ENCODE results near the gene STK25.
"Not testable (repeated sequence)": the region's sequence is repeated elsewhere in the genome, so short reads cannot be mapped to it uniquely, and the experiment has no call there.

Gene STK25

GRCh38 chr2:241507430-241508239 is 749 bp downstream of the STK25 start:
- no peak for DNase-seq

GRCh38 chr2:241506793-241507429 is 1.5 kb downstream of the STK25 start:
- DNase-seq = no peak

GRCh38 chr2:241506317-241506716 is 2.1 kb downstream of the STK25 start:
- not testable (repeated sequence) for DNase-seq

GRCh38 chr2:241505781-241506201 is 2.6 kb downstream of the STK25 start:
- no peak for DNase-seq

GRCh38 chr2:241505086-241505780 is 3.2 kb downstream of the STK25 start:
- no peak for DNase-seq

GRCh38 chr2:241503776-241504392 is 4.5 kb downstream of the STK25 start:
- no peak for DNase-seq

- no peak for DNase-seq
Measured at GRCh38 chr2:241502281-241502680, 6.1 kb downstream of the STK25 start.

GRCh38 chr2:241501551-241501950 is 6.8 kb downstream of the STK25 start:
- DNase-seq = no peak

GRCh38 chr2:241501099-241501541 is 7.3 kb downstream of the STK25 start:
- DNase-seq = no peak

- no peak for DNase-seq
Measured at GRCh38 chr2:241500431-241500975, 7.9 kb downstream of the STK25 start.

GRCh38 chr2:241500016-241500415 is 8.4 kb downstream of the STK25 start:
- DNase-seq = no peak

- peak; percentile 32 for DNase-seq
Measured at GRCh38 chr2:241499146-241499965, 9.0 kb downstream of the STK25 start.

- no peak for DNase-seq
Measured at GRCh38 chr2:241498115-241499070, 10.0 kb downstream of the STK25 start.

GRCh38 chr2:241496904-241497877 is 11.2 kb downstream of the STK25 start:
- no peak for DNase-seq

GRCh38 chr2:241496003-241496707 is 12.2 kb downstream of the STK25 start:
- DNase-seq = no peak

GRCh38 chr2:241495172-241496002 is 13.0 kb downstream of the STK25 start:
- no peak for DNase-seq

- no peak for DNase-seq
Measured at GRCh38 chr2:241494311-241494908, 14.0 kb downstream of the STK25 start.

GRCh38 chr2:241493092-241493491 is 15.3 kb downstream of the STK25 start:
- no peak for DNase-seq

All from DMS 273 treated with DMSO at 0.1 percent for 48 hours (cell line).